Upper lobe of left lung (tissue), 4 donors: ENCODE measurements around the gene SECISBP2.

Experiments
- CTCF ChIP-seq, 6 experiments: fragments of 450-650 bp in 4 of 6; fragments of 200-600 bp in 2 of 6; sonication (generic) in 2 of 6; IDR thresholded peaks; one replicate each; pipeline ENCODE4 v1.5.1; 2016 to 2019; ENCODE audit warnings: antibody characterized with exemption in 6 of 6
- EP300 ChIP-seq, 4 donors: sonication (generic); formaldehyde crosslinking; IDR thresholded peaks; one replicate each; pipeline ENCODE4 v1.5.1; 2017; ENCODE audit warnings: antibody characterized with exemption in 4 of 4, control low read depth in 2 of 4
- POLR2A ChIP-seq, 4 donors: fragments of 450-650 bp; IDR thresholded peaks; one replicate each; pipeline ENCODE4 v1.5.1; 2016 to 2017; ENCODE audit warnings: antibody characterized with exemption in 4 of 4, mild to moderate bottlenecking in 2 of 4

GRCh38 chr9:89404074-89404473 is 85.8 kb downstream of the SECISBP2 start:
- TF ChIP-seq CTCF (IDR thresholded peaks at IDR 0.05): no peak
- no peak for TF ChIP-seq POLR2A (IDR thresholded peaks at IDR 0.05)
- TF ChIP-seq EP300 (IDR thresholded peaks at IDR 0.05): no peak
